HAP-1 (cell line): ENCODE data around the gene KRI1.
"Not testable (repeated sequence)": the region's sequence is repeated elsewhere in the genome, so short reads cannot be mapped to it uniquely, and the experiment has no call there.

Experiments used
- DNase-seq, 2 experiments: peaks; one replicate each; pipeline ENCODE4 v3.0.0-alpha.2; 2016 to 2020; ENCODE audit warnings: low spot score in 2 of 2
- H3K27me3 ChIP-seq: fragments of 250-450 bp; sonication (Bioruptor Pico); 2 replicates; pipeline ENCODE4 v1.5.1; 2020; ENCODE audit warnings: low read depth, mild to moderate bottlenecking, moderate library complexity
- H3K36me3 ChIP-seq: fragments of 250-450 bp; sonication (Bioruptor Pico); replicated peaks from 2 replicates; pipeline ENCODE4 v1.5.1; 2020; ENCODE audit warnings: mild to moderate bottlenecking
- H3K4me1 ChIP-seq: fragments of 250-450 bp; sonication (Bioruptor Pico); 2 replicates; pipeline ENCODE4 v1.5.1; 2020; ENCODE audit warnings: mild to moderate bottlenecking
- H3K4me3 ChIP-seq: fragments of 250-450 bp; sonication (Bioruptor Pico); 2 replicates; pipeline ENCODE4 v1.5.1; 2020; ENCODE audit warnings: mild to moderate bottlenecking, moderate library complexity
- H3K9me3 ChIP-seq: fragments of 250-450 bp; sonication (Bioruptor Pico); 2 replicates; pipeline ENCODE4 v1.5.1; 2020; ENCODE audit warnings: mild to moderate bottlenecking, moderate library complexity
- in situ Hi-C: fragments of 300-500 bp; cut with MboI; formaldehyde crosslinking; loops from 3 replicates; pipeline ENCODE4 v1.14.3; 2020; ENCODE audit warnings: low sequenced_read_pairs, inconsistent platforms, mixed read lengths

KRI1 gene

GRCh38 chr19:10550336-10550735, 15.5 kb downstream of the KRI1 start:
- no peaks in the 10 kb centered on the region for H3K4me1 ChIP-seq
- H3K4me3 ChIP-seq, result no peak overlapping the region
- H3K27me3 ChIP-seq, result no peaks in the 10 kb centered on the region
- no peak for DNase-seq
- no peaks in the 10 kb centered on the region for H3K9me3 ChIP-seq
- in situ Hi-C loops, result no loop called here
- H3K36me3 ChIP-seq, result peaks cover 65% of the 10 kb centered on the region

GRCh38 chr19:10549733-10550132, 16.1 kb downstream of the KRI1 start:
- no peak overlapping the region for H3K4me3 ChIP-seq
- no peak for DNase-seq
- H3K4me1 ChIP-seq, result no peaks in the 10 kb centered on the region
- peaks cover 59% of the 10 kb centered on the region for H3K36me3 ChIP-seq
- H3K27me3 ChIP-seq, result no peaks in the 10 kb centered on the region
- in situ Hi-C loops, result no loop called here
- H3K9me3 ChIP-seq, result no peaks in the 10 kb centered on the region

- no peaks in the 10 kb centered on the region for H3K4me1 ChIP-seq
- no peaks in the 10 kb centered on the region for H3K9me3 ChIP-seq
- no peak for DNase-seq
- H3K27me3 ChIP-seq, result no peaks in the 10 kb centered on the region
- H3K4me3 ChIP-seq, result no peak overlapping the region
- H3K36me3 ChIP-seq, result peaks cover 50% of the 10 kb centered on the region
- in situ Hi-C loops, result no loop called here
These were observed 17.0 kb downstream of the KRI1 start for GRCh38 chr19:10548746-10549276.

GRCh38 chr19:10546817-10547216, 19.0 kb downstream of the KRI1 start:
- Histone ChIP-seq H3K27me3 (no peaks in the 10 kb centered on the region), H3K4me1 (no peaks in the 10 kb centered on the region; the same call in 1 of the 2 replicates), H3K4me3 (no peak overlapping the region), H3K9me3 (no peaks in the 10 kb centered on the region), H3K36me3 (peaks cover 31% of the 10 kb centered on the region)
- in situ Hi-C loops, result no loop called here
- no peak for DNase-seq

- in situ Hi-C loops, result no loop called here
- no peaks in the 10 kb centered on the region for H3K9me3 ChIP-seq
- peak in 1 of 2 experiments; percentile 42 for DNase-seq
- H3K4me1 ChIP-seq, result no peaks in the 10 kb centered on the region; the same call in 1 of the 2 replicates
- H3K36me3 ChIP-seq, result peaks cover 26% of the 10 kb centered on the region
- H3K27me3 ChIP-seq, result 0 out of 2 replicates have a peak, but pooled peaks cover 2% of the 10 kb centered on the region
- peak overlapping the region; percentile 73 for H3K4me3 ChIP-seq
These were observed 21.0 kb downstream of the KRI1 start for GRCh38 chr19:10544753-10545251.

- Histone ChIP-seq H3K27me3 (0 out of 2 replicates have a peak, but pooled peaks cover 2% of the 10 kb centered on the region), H3K9me3 (no peaks in the 10 kb centered on the region), H3K36me3 (peaks cover 21% of the 10 kb centered on the region), H3K4me1 (no peaks in the 10 kb centered on the region; the same call in 1 of the 2 replicates), H3K4me3 (peak overlapping the region; percentile 73)
- peak in 1 of 2 experiments; percentile 66 for DNase-seq
- in situ Hi-C loops, result no loop called here
These were observed 21.5 kb downstream of the KRI1 start for GRCh38 chr19:10544242-10544752.

- peaks cover 14% of the 10 kb centered on the region for H3K36me3 ChIP-seq
- no peaks in the 10 kb centered on the region; the same call in 1 of the 2 replicates for H3K4me1 ChIP-seq
- 0 out of 2 replicates have a peak, but pooled peaks cover 2% of the 10 kb centered on the region for H3K27me3 ChIP-seq
- no peaks in the 10 kb centered on the region for H3K9me3 ChIP-seq
- H3K4me3 ChIP-seq, result peak within 1 kb of the TSS; percentile 73
- peak; percentile 70 to 88 for DNase-seq
- in situ Hi-C loops, result no loop called here
These were observed 22.2 kb downstream of the KRI1 start, which contains the start of gene ATG4D for GRCh38 chr19:10543420-10544241. Gene ATG4D (plus strand): TSS chr19:10543904. CDS start chr19:10544091, 187 bp downstream.

GRCh38 chr19:10543059-10543419, 22.8 kb downstream of the KRI1 start:
- no peak for DNase-seq
- in situ Hi-C loops, result no loop called here
- no peaks in the 10 kb centered on the region; the same call in 1 of the 2 replicates for H3K4me1 ChIP-seq
- H3K36me3 ChIP-seq, result peaks cover 10% of the 10 kb centered on the region
- peak overlapping the region; percentile 73 for H3K4me3 ChIP-seq
- 0 out of 2 replicates have a peak, but pooled peaks cover 2% of the 10 kb centered on the region for H3K27me3 ChIP-seq
- no peaks in the 10 kb centered on the region for H3K9me3 ChIP-seq

- H3K4me1 ChIP-seq, H3K36me3 ChIP-seq, H3K9me3 ChIP-seq, H3K4me3 ChIP-seq, DNase-seq, H3K27me3 ChIP-seq, in situ Hi-C loops: not testable (repeated sequence)
These were observed 26.8 kb downstream of the KRI1 start for GRCh38 chr19:10539016-10539415.

GRCh38 chr19:10538204-10538983, 27.4 kb downstream of the KRI1 start:
- no peaks in the 10 kb centered on the region for H3K36me3 ChIP-seq
- H3K27me3 ChIP-seq, result 0 out of 2 replicates have a peak, but pooled peaks cover 5% of the 10 kb centered on the region
- no peaks in the 10 kb centered on the region for H3K9me3 ChIP-seq
- H3K4me1 ChIP-seq, result peaks cover 2% of the 10 kb centered on the region; the same call in 1 of the 2 replicates
- in situ Hi-C loops, result no loop called here
- no peak for DNase-seq
- H3K4me3 ChIP-seq, result no peak overlapping the region

- Histone ChIP-seq H3K36me3 (no peaks in the 10 kb centered on the region), H3K4me3 (no peak overlapping the region), H3K27me3 (0 out of 2 replicates have a peak, but pooled peaks cover 5% of the 10 kb centered on the region), H3K4me1 (peaks cover 2% of the 10 kb centered on the region; the same call in 1 of the 2 replicates), H3K9me3 (no peaks in the 10 kb centered on the region)
- DNase-seq, result no peak
- in situ Hi-C loops, result no loop called here
These were observed 28.1 kb downstream of the KRI1 start for GRCh38 chr19:10537668-10538067.

- Histone ChIP-seq H3K27me3 (0 out of 2 replicates have a peak, but pooled peaks cover 5% of the 10 kb centered on the region), H3K36me3 (no peaks in the 10 kb centered on the region), H3K4me1 (0 out of 2 replicates have a peak, but pooled peaks cover 2% of the 10 kb centered on the region), H3K4me3 (no peak overlapping the region), H3K9me3 (no peaks in the 10 kb centered on the region)
- in situ Hi-C loops, result no loop called here
- no peak for DNase-seq
These were observed 30.2 kb downstream of the KRI1 start for GRCh38 chr19:10535613-10536012.
